ENCODE results near the gene MYOF. TPM values are rescaled to one million over a fixed set of nuclear protein-coding genes. Genes with fewer than 3 reads are reported as not detected.

MYOF gene
- total and polyA plus RNA-seq, 7 experiments from 2014 or later: 0.57 to 31.2 (median 1.5) TPM; not detected in 2

DNA sequence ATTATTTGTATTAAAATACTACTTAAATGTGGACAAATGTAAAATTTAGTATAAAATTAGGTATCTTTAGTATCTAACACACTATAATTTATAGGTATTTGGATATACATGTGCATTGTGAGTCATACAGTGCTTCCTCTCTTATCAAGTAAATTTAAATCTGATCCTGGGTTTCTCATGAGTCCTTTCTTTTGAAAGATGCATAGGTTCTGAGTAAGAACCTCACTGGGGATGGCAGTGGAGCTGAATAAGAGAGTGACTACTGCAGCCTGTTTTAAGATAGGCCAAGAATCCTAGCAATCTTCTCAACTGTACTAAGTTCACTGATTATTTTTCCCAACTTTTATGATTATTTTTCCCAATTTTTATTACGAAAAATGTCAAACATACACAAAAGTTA is 30.4 kb upstream of the MYOF start:
- ATAC-seq (no peak), DNase-seq (no peak)
- Mint-ChIP-seq H3K27ac (no peak overlapping the region), H3K9me3 (no peaks in the 10 kb centered on the region), H3K4me3 (no peak overlapping the region), H3K36me3 (peaks cover 0 to 22% (median 0%) of the 10 kb centered on the region in 5 donors), H3K4me1 (peaks cover 0 to 18% (median 0%) of the 10 kb centered on the region in 7 donors), H3K27me3 (no peaks in the 10 kb centered on the region)
- Histone ChIP-seq H3K36me3 (ENCODE audit: control insufficient read depth in 2 of 3, insufficient read depth in 3 of 3, low read length in 3 of 3) (no peaks in the 10 kb centered on the region), H3K9me3 (ENCODE audit: control insufficient read depth in 2 of 3, low read length in 3 of 3) (no peaks in the 10 kb centered on the region), H3K27me3 (ENCODE audit: control insufficient read depth in 2 of 2, insufficient read depth in 2 of 2, low read length in 2 of 2) (no peaks in the 10 kb centered on the region), H3K27ac (ENCODE audit: low read depth, low read length) (no peak overlapping the region), H3K4me3 (ENCODE audit: low read length) (no peak overlapping the region), H3K4me1 (ENCODE audit: control insufficient read depth in 2 of 2, insufficient read depth in 2 of 2, low read length in 2 of 2) (no peaks in the 10 kb centered on the region)
- CTCF ChIA-PET: interaction anchor here (1.2 to 6.1 kb wide), 2 partner anchors 21 to 136 kb away, joined by 6 to 42 read pairs; no protein-coding TSS in a partner anchor
- POLR2A ChIA-PET: interaction anchor here (0.6 kb wide), 1 partner anchor 261 kb away, joined by 4 read pairs; no protein-coding TSS in a partner anchor
- intact Hi-C loops (cut with micrococcal nuclease): loop anchor here in 1 of 2 donors (5.0 to 10.0 kb wide), 2 partner anchors 430 to 628 kb away; no protein-coding TSS in a partner anchor

DNA sequence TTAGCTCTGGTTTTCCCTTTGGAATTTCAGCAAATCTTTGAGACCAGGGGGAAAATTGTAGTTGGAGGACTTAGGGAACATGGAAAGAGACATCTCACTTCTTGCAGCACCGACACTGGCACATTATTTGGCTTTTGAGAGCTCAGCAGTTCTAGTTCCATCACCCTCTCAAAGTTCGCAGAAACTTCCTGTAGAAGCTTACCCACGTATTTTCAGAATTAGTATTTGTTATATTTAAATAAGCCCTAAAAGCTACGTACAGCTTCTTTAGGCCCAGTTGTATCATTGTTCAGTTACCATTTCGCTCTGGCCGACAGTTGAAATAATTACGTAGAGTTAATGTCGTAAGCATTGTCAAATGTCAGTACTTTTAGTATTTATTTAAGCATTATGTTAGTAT is 27.7 kb upstream of the MYOF start:
- Mint-ChIP-seq H3K27ac (no peak overlapping the region), H3K36me3 (peaks cover 0 to 13% (median 0%) of the 10 kb centered on the region in 5 donors), H3K27me3 (no peaks in the 10 kb centered on the region), H3K9me3 (no peaks in the 10 kb centered on the region), H3K4me1 (peaks cover 0 to 20% (median 0%) of the 10 kb centered on the region in 7 donors), H3K4me3 (no peak overlapping the region)
- Histone ChIP-seq H3K9me3 (ENCODE audit: control insufficient read depth in 2 of 3, low read length in 3 of 3) (no peaks in the 10 kb centered on the region), H3K36me3 (ENCODE audit: control insufficient read depth in 2 of 3, insufficient read depth in 3 of 3, low read length in 3 of 3) (no peaks in the 10 kb centered on the region), H3K27ac (ENCODE audit: low read depth, low read length) (no peak overlapping the region), H3K4me1 (ENCODE audit: control insufficient read depth in 2 of 2, insufficient read depth in 2 of 2, low read length in 2 of 2) (no peaks in the 10 kb centered on the region), H3K4me3 (ENCODE audit: low read length) (no peak overlapping the region), H3K27me3 (ENCODE audit: control insufficient read depth in 2 of 2, insufficient read depth in 2 of 2, low read length in 2 of 2) (no peaks in the 10 kb centered on the region)
- CTCF ChIA-PET: interaction anchor here (6.1 kb wide), 1 partner anchor 133 kb away, joined by 42 read pairs; no protein-coding TSS in a partner anchor
- DNase-seq (no peak), ATAC-seq (no peak)
- POLR2A ChIA-PET: no interaction called here
- intact Hi-C loops (cut with micrococcal nuclease): loop anchor here in 1 of 2 donors (5.0 to 10.0 kb wide), 2 partner anchors 428 to 625 kb away; no protein-coding TSS in a partner anchor

DNA sequence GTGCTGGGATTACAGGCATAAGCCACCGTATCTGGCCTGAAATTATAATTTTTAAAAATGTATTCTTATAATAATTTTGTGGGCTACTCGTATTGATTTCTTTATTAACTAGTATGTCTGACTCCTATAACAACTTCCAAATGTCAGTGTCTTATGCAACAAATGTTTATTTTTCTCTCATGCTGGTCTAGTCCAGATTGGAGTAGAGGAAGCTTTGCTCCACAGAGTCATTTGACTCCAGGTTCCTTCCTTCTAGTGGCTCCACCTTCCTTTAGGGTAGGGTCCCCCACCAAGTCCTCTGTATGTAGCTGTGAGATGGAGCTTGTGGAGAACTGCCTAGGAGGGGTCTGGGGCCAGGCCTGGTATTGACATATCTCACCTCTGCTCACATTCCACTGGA is 22.9 kb upstream of the MYOF start:
- H3K27me3 Mint-ChIP-seq: no peaks in the 10 kb centered on the region
- CTCF ChIA-PET: interaction anchor here (0.7 to 1.6 kb wide), 4 partner anchors 8 to 1575 kb away, joined by 3 to 9 read pairs (median 4); no protein-coding TSS in a partner anchor

DNA sequence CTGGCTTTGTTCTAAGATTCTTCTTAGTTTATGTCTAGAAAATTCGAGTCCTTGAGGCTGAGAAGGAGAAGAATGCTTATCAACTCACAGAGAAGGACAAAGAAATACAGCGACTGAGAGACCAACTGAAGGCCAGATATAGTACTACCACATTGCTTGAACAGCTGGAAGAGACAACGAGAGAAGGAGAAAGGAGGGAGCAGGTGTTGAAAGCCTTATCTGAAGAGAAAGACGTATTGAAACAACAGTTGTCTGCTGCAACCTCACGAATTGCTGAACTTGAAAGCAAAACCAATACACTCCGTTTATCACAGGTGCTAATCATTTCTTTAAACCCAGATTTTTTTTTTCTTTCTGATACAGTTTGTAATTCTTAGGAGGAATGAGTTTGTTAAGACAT is 20.9 kb upstream of the MYOF start:
- Histone ChIP-seq H3K9me3 (ENCODE audit: control insufficient read depth in 2 of 3, low read length in 3 of 3) (no peaks in the 10 kb centered on the region), H3K4me1 (ENCODE audit: control insufficient read depth in 2 of 2, insufficient read depth in 2 of 2, low read length in 2 of 2) (no peaks in the 10 kb centered on the region), H3K36me3 (ENCODE audit: control insufficient read depth in 2 of 3, insufficient read depth in 3 of 3, low read length in 3 of 3) (no peaks in the 10 kb centered on the region), H3K27me3 (ENCODE audit: control insufficient read depth in 2 of 2, insufficient read depth in 2 of 2, low read length in 2 of 2) (no peaks in the 10 kb centered on the region), H3K4me3 (ENCODE audit: low read length) (no peak overlapping the region), H3K27ac (ENCODE audit: low read depth, low read length) (no peak overlapping the region)
- H3K4me3 Mint-ChIP-seq: peak overlapping the region in 4 of 10 donors; percentile 4 to 85 (median 16)
- H3K9me3 Mint-ChIP-seq: peaks cover 0 to 1% (median 0%) of the 10 kb centered on the region in 11 donors
- no peaks in the 10 kb centered on the region for H3K27me3 Mint-ChIP-seq
- intact Hi-C loops (cut with micrococcal nuclease): no loop called here
- H3K4me1 Mint-ChIP-seq: peaks cover 0 to 59% (median 4%) of the 10 kb centered on the region in 7 donors
- peaks cover 0 to 14% (median 0%) of the 10 kb centered on the region in 5 donors for H3K36me3 Mint-ChIP-seq
- ChIA-PET CTCF (interaction anchor here (1.8 kb wide), 1 partner anchor 21 kb away, joined by 7 read pairs; the partner anchor contains the start of gene MYOF), POLR2A (interaction anchor here (0.6 kb wide), 1 partner anchor 1735 kb away, joined by 4 read pairs; no protein-coding TSS in a partner anchor)
- no peak for ATAC-seq
- H3K27ac Mint-ChIP-seq: peak overlapping the region in 2 of 9 donors; percentile 65 to 88
- DNase-seq: no peak

More for the DNA sequence above, 22.9 kb upstream of the MYOF start:
- intact Hi-C loops (cut with micrococcal nuclease): no loop called here
- DNase-seq (no peak), ATAC-seq (no peak)
- Mint-ChIP-seq H3K27ac (peak overlapping the region in 1 of 9 donors; percentile 24), H3K4me1 (peaks cover 0 to 50% (median 2%) of the 10 kb centered on the region in 7 donors), H3K36me3 (peaks cover 0 to 9% (median 0%) of the 10 kb centered on the region in 5 donors), H3K9me3 (no peaks in the 10 kb centered on the region), H3K4me3 (no peak overlapping the region)
- POLR2A ChIA-PET: no interaction called here
- Histone ChIP-seq H3K27ac (ENCODE audit: low read depth, low read length) (no peak overlapping the region), H3K9me3 (ENCODE audit: control insufficient read depth in 2 of 3, low read length in 3 of 3) (no peaks in the 10 kb centered on the region), H3K27me3 (ENCODE audit: control insufficient read depth in 2 of 2, insufficient read depth in 2 of 2, low read length in 2 of 2) (no peaks in the 10 kb centered on the region), H3K4me3 (ENCODE audit: low read length) (no peak overlapping the region), H3K36me3 (ENCODE audit: control insufficient read depth in 2 of 3, insufficient read depth in 3 of 3, low read length in 3 of 3) (no peaks in the 10 kb centered on the region), H3K4me1 (ENCODE audit: control insufficient read depth in 2 of 2, insufficient read depth in 2 of 2, low read length in 2 of 2) (no peaks in the 10 kb centered on the region)

DNA sequence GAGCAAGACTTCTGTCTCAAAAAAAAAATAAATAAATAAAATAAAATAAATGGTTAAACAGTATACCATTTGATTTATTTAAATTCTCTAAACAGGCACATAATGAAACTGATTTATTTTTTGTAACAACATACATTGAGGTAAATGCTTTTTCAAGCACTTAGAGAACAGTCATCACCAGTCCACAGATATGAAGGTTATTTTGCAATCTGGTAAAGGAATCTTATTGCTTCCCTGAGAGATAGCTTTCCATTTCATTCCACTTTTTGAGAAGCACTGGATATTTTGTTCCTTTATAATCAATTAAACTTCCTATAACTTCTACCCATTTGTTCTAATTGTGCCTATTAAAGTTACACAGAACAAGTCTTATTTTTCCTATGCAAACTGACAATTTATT is 19.5 kb upstream of the MYOF start:
- Histone ChIP-seq H3K9me3 (ENCODE audit: control insufficient read depth in 2 of 3, low read length in 3 of 3) (no peaks in the 10 kb centered on the region), H3K27ac (ENCODE audit: low read depth, low read length) (no peak overlapping the region), H3K27me3 (ENCODE audit: control insufficient read depth in 2 of 2, insufficient read depth in 2 of 2, low read length in 2 of 2) (no peaks in the 10 kb centered on the region), H3K36me3 (ENCODE audit: control insufficient read depth in 2 of 3, insufficient read depth in 3 of 3, low read length in 3 of 3) (no peaks in the 10 kb centered on the region), H3K4me1 (ENCODE audit: control insufficient read depth in 2 of 2, insufficient read depth in 2 of 2, low read length in 2 of 2) (peaks cover 3 to 4% of the 10 kb centered on the region in 2 donors), H3K4me3 (ENCODE audit: low read length) (no peak overlapping the region)
- intact Hi-C loops (cut with micrococcal nuclease): no loop called here
- Mint-ChIP-seq H3K27me3 (no peaks in the 10 kb centered on the region), H3K27ac (peak overlapping the region in 1 of 9 donors; percentile 11), H3K9me3 (peaks cover 0 to 2% (median 0%) of the 10 kb centered on the region in 11 donors), H3K4me1 (peaks cover 0 to 65% (median 7%) of the 10 kb centered on the region in 7 donors), H3K36me3 (peaks cover 0 to 9% (median 0%) of the 10 kb centered on the region in 5 donors), H3K4me3 (no peak overlapping the region)
- POLR2A ChIA-PET: interaction anchor here (0.7 to 1.1 kb wide), 2 partner anchors 10 to 943 kb away, joined by 3 to 4 read pairs; no protein-coding TSS in a partner anchor
- ATAC-seq (no peak), DNase-seq (no peak)
- CTCF ChIA-PET: no interaction called here

DNA sequence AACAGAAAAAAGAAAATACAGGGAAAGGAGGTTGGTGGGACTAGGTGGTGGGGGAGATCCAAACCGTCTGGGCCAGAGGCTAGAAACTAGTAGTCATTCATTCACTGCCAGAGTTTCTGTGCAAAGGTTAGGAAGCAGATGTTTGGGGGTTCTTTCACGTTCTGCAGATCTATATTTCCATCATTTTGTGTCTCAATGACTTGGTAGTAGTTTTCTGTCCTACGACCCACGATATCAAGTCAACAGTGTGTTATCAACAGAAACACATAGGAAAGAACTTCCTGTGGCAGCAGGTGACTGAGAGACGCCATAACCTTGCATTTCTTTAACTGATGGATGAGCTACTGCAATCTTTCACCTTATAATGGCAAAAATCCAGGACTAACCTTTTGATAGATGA is 16.0 kb upstream of the MYOF start:
- H3K36me3 ChIP-seq (ENCODE audit: control insufficient read depth in 2 of 3, insufficient read depth in 3 of 3, low read length in 3 of 3): no peaks in the 10 kb centered on the region
- H3K27me3 ChIP-seq (ENCODE audit: control insufficient read depth in 2 of 2, insufficient read depth in 2 of 2, low read length in 2 of 2): no peaks in the 10 kb centered on the region
- Mint-ChIP-seq H3K36me3 (peaks cover 0 to 9% (median 0%) of the 10 kb centered on the region in 5 donors), H3K9me3 (peaks cover 0 to 2% (median 0%) of the 10 kb centered on the region in 11 donors), H3K27ac (peak overlapping the region in 3 of 9 donors; percentile 49 to 90 (median 60)), H3K4me3 (peak overlapping the region in 8 of 10 donors; percentile 11 to 94 (median 39)), H3K27me3 (peaks cover 0 to 7% (median 0%) of the 10 kb centered on the region in 5 donors), H3K4me1 (peaks cover 0 to 64% (median 14%) of the 10 kb centered on the region in 7 donors)
- no peaks in the 10 kb centered on the region for H3K9me3 ChIP-seq (ENCODE audit: control insufficient read depth in 2 of 3, low read length in 3 of 3)
- ChIA-PET POLR2A (no interaction called here), CTCF (no interaction called here)
- no peak overlapping the region for H3K4me3 ChIP-seq (ENCODE audit: low read length)
- peaks cover 7 to 11% of the 10 kb centered on the region in 2 donors for H3K4me1 ChIP-seq (ENCODE audit: control insufficient read depth in 2 of 2, insufficient read depth in 2 of 2, low read length in 2 of 2)
- intact Hi-C loops (cut with micrococcal nuclease): loop anchor here (5.0 to 10.0 kb wide), 8 partner anchors 381 to 1703 kb away; partner anchors contain the start of genes TNKS2 (in 2 of the 2), BTAF1 (in 1 of the 2), CPEB3 (in 1 of the 2) and MARCHF5 (in 1 of the 2)
- ATAC-seq: no peak
- no peak overlapping the region for H3K27ac ChIP-seq (ENCODE audit: low read depth, low read length)
- no peak for DNase-seq

Measured in naive thymus-derived CD4-positive, alpha-beta T cell (primary cell).